Esophagus muscularis mucosa (tissue), 3 donors: ENCODE measurements around the gene CPNE5.

Experiments used
- CTCF ChIP-seq, 3 experiments: fragments of 200-600 bp in 2 of 3; fragments of 450-650 bp in 1 of 3; sonication (generic) in 2 of 3; IDR thresholded peaks; one replicate each; pipeline ENCODE4 v1.5.1; 2017 to 2019; ENCODE audit warnings: antibody characterized with exemption in 3 of 3, mild to moderate bottlenecking in 2 of 3, moderate library complexity in 1 of 3
- POLR2A ChIP-seq: fragments of 450-650 bp; IDR thresholded peaks from one replicate; pipeline ENCODE4 v1.6.1; 2017; ENCODE audit warnings: antibody characterized with exemption, moderate library complexity, mild to moderate bottlenecking, low read depth

GRCh38 chr6:36751833-36752186, 87.4 kb downstream of the CPNE5 start:
- TF ChIP-seq CTCF (IDR thresholded peaks at IDR 0.05) (no peak), POLR2A (no peak)
